ENCODE measurements around the gene ZNF200.

ZNF200 gene

GRCh38 chr16:3180445-3180878, 54.5 kb downstream of the ZNF200 start:
- TF ChIP-seq EZH2phosphoT487 (IDR thresholded peaks at IDR 0.05; ENCODE audit: borderline replicate concordance) (no peak), CTCF (conservative IDR thresholded peaks at IDR 0.05; ENCODE audit: low read length) (no peak)
- H3K9ac ChIP-seq (ENCODE audit: low read depth, low read length, poor library complexity, severe bottlenecking): no peak overlapping the region
- no peaks in the 10 kb centered on the region for H4K20me1 ChIP-seq (ENCODE audit: insufficient read depth, low read length, poor library complexity, severe bottlenecking)
- no peaks in the 10 kb centered on the region for H3K4me1 ChIP-seq (ENCODE audit: insufficient read depth, low read length, poor library complexity, severe bottlenecking)
- H3K27me3 ChIP-seq (ENCODE audit: insufficient read depth, low read length, poor library complexity, severe bottlenecking): no peaks in the 10 kb centered on the region
- no peak overlapping the region for H3K4me3 ChIP-seq (ENCODE audit: low read length, poor library complexity, severe bottlenecking)
- no peaks in the 10 kb centered on the region for H3F3A ChIP-seq (ENCODE audit: low read depth)
- no peak overlapping the region for H3K4me2 ChIP-seq (ENCODE audit: low read depth, low read length, poor library complexity, severe bottlenecking)
- no peaks in the 10 kb centered on the region for H3K79me2 ChIP-seq (ENCODE audit: insufficient read depth, low read length)
- no peaks in the 10 kb centered on the region for H3K9me3 ChIP-seq (ENCODE audit: insufficient read depth, low read depth, low read length)
- H3K36me3 ChIP-seq (ENCODE audit: insufficient read depth, low read length): no peaks in the 10 kb centered on the region
- no peak overlapping the region for H2AFZ ChIP-seq (ENCODE audit: low read length)
- H3K9me2 ChIP-seq (replicated peaks; ENCODE audit: low read depth, low read length): no peaks in the 10 kb centered on the region

- H3K9ac ChIP-seq (ENCODE audit: low read depth, low read length, poor library complexity, severe bottlenecking): no peak overlapping the region
- H3K36me3 ChIP-seq (ENCODE audit: insufficient read depth, low read length): no peaks in the 10 kb centered on the region
- H2AFZ ChIP-seq (ENCODE audit: low read length): no peak overlapping the region
- H3K27me3 ChIP-seq (ENCODE audit: insufficient read depth, low read length, poor library complexity, severe bottlenecking): no peaks in the 10 kb centered on the region
- no peaks in the 10 kb centered on the region for H3K9me2 ChIP-seq (replicated peaks; ENCODE audit: low read depth, low read length)
- no peaks in the 10 kb centered on the region for H3F3A ChIP-seq (ENCODE audit: low read depth)
- no peaks in the 10 kb centered on the region for H3K9me3 ChIP-seq (ENCODE audit: insufficient read depth, low read depth, low read length)
- TF ChIP-seq CTCF (conservative IDR thresholded peaks at IDR 0.05; ENCODE audit: low read length) (no peak), EZH2phosphoT487 (IDR thresholded peaks at IDR 0.05; ENCODE audit: borderline replicate concordance) (no peak)
- H3K79me2 ChIP-seq (ENCODE audit: insufficient read depth, low read length): no peaks in the 10 kb centered on the region
- H3K4me1 ChIP-seq (ENCODE audit: insufficient read depth, low read length, poor library complexity, severe bottlenecking): no peaks in the 10 kb centered on the region
- H3K4me2 ChIP-seq (ENCODE audit: low read depth, low read length, poor library complexity, severe bottlenecking): no peak overlapping the region
- no peaks in the 10 kb centered on the region for H4K20me1 ChIP-seq (ENCODE audit: insufficient read depth, low read length, poor library complexity, severe bottlenecking)
- H3K4me3 ChIP-seq (ENCODE audit: low read length, poor library complexity, severe bottlenecking): no peak overlapping the region
These were observed 55.3 kb downstream of the ZNF200 start for GRCh38 chr16:3179651-3180050.

- Histone ChIP-seq H3K36me3 (ENCODE audit: insufficient read depth, low read length) (no peaks in the 10 kb centered on the region), H3K27me3 (ENCODE audit: insufficient read depth, low read length, poor library complexity, severe bottlenecking) (no peaks in the 10 kb centered on the region), H3K4me1 (ENCODE audit: insufficient read depth, low read length, poor library complexity, severe bottlenecking) (peaks cover 8% of the 10 kb centered on the region), H2AFZ (ENCODE audit: low read length) (no peak overlapping the region), H3K9me3 (ENCODE audit: insufficient read depth, low read depth, low read length) (no peaks in the 10 kb centered on the region), H3K4me2 (ENCODE audit: low read depth, low read length, poor library complexity, severe bottlenecking) (no peak overlapping the region), H3K9ac (ENCODE audit: low read depth, low read length, poor library complexity, severe bottlenecking) (no peak overlapping the region), H4K20me1 (ENCODE audit: insufficient read depth, low read length, poor library complexity, severe bottlenecking) (no peaks in the 10 kb centered on the region), H3K79me2 (ENCODE audit: insufficient read depth, low read length) (no peaks in the 10 kb centered on the region), H3F3A (ENCODE audit: low read depth) (no peaks in the 10 kb centered on the region), H3K4me3 (ENCODE audit: low read length, poor library complexity, severe bottlenecking) (no peak overlapping the region), H3K9me2 (replicated peaks; ENCODE audit: low read depth, low read length) (no peaks in the 10 kb centered on the region)
- TF ChIP-seq CTCF (conservative IDR thresholded peaks at IDR 0.05; ENCODE audit: low read length) (no peak), EZH2phosphoT487 (IDR thresholded peaks at IDR 0.05; ENCODE audit: borderline replicate concordance) (no peak)
These were observed 59.5 kb downstream of the ZNF200 start for GRCh38 chr16:3175157-3176093.
